SK-N-SH treated with all-trans-retinoic acid at 6 μM for 48 hours (cell line): Measurements from ENCODE around the gene PHYHD1.

ENCODE experiments used
- GLIS3 ChIP-seq: fragments of 250-450 bp; sonication (Bioruptor Pico); IDR thresholded peaks from 2 replicates; pipeline ENCODE4 v1.5.0; 2020; ENCODE audit warnings: mild to moderate bottlenecking, moderate library complexity
- ZC3H10 ChIP-seq: fragments of 250-450 bp; sonication (Bioruptor Pico); IDR thresholded peaks from 2 replicates; pipeline ENCODE4 v1.5.1; 2021; ENCODE audit warnings: mild to moderate bottlenecking, moderate library complexity

DNA sequence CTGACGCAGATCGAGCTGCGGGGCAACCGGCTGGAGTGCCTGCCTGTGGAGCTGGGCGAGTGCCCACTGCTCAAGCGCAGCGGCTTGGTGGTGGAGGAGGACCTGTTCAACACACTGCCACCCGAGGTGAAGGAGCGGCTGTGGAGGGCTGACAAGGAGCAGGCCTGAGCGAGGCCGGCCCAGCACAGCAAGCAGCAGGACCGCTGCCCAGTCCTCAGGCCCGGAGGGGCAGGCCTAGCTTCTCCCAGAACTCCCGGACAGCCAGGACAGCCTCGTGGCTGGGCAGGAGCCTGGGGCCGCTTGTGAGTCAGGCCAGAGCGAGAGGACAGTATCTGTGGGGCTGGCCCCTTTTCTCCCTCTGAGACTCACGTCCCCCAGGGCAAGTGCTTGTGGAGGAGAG, 4.6 kb upstream of the PHYHD1 start:
- TF ChIP-seq ZC3H10 (CRISPR knock-in tag): no peak
- TF ChIP-seq GLIS3: no peak
